Measurements from ENCODE around the gene S100PBP.

S100PBP gene

DNA sequence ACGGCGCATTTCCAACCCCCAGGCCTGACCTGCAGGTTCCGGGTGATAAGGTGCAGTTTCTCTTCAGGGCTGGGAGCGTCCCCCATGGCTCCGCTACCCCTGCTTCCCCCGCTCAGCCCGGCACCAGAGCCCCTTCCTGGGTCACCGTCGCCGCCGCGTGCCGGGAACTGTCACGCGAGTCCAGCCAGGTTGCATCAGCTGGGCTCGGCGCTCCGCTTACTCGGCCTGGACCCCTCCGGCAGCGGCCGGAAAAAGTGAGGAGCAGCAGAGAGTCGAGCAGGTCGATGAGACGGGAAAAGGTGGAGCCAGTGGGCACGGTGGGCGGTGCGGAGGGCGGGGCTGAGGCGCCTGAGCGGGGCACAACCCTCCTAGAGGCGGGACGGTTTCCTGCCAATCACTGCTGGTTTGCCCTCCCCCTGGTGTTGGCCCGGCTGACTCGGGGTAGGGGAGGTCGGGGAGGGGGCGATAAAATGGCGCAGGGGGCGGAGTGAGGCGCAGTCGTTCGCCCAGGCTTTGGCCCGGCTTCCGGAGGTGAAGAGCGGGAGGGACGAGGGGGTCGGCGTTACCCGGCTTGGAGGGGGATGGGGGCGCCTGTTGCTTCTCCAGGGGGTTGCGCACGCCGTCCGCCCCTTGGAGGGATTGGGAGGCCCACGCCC, at the start of gene S100PBP, which contains the start of gene YARS1:
Gene S100PBP (plus strand): TSS at position 495 of the 656 bp plus-strand sequence. CDS start 8,447 bp downstream, outside the sequence.
Gene YARS1 (minus strand): TSS at position 200 of the 656 bp plus-strand sequence. CDS start 114 bp downstream, at position 86.
- H3K27ac ChIP-seq, result peak within 1 kb of the TSS; percentile 98
- TF ChIP-seq, protein P1, sequence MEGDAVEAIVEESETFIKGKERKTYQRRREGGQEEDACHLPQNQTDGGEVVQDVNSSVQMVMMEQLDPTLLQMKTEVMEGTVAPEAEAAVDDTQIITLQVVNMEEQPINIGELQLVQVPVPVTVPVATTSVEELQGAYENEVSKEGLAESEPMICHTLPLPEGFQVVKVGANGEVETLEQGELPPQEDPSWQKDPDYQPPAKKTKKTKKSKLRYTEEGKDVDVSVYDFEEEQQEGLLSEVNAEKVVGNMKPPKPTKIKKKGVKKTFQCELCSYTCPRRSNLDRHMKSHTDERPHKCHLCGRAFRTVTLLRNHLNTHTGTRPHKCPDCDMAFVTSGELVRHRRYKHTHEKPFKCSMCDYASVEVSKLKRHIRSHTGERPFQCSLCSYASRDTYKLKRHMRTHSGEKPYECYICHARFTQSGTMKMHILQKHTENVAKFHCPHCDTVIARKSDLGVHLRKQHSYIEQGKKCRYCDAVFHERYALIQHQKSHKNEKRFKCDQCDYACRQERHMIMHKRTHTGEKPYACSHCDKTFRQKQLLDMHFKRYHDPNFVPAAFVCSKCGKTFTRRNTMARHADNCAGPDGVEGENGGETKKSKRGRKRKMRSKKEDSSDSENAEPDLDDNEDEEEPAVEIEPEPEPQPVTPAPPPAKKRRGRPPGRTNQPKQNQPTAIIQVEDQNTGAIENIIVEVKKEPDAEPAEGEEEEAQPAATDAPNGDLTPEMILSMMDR (conservative IDR thresholded peaks at IDR 0.05), result no peak
- no peak for TF ChIP-seq ZFX (IDR thresholded peaks at IDR 0.05)

DNA sequence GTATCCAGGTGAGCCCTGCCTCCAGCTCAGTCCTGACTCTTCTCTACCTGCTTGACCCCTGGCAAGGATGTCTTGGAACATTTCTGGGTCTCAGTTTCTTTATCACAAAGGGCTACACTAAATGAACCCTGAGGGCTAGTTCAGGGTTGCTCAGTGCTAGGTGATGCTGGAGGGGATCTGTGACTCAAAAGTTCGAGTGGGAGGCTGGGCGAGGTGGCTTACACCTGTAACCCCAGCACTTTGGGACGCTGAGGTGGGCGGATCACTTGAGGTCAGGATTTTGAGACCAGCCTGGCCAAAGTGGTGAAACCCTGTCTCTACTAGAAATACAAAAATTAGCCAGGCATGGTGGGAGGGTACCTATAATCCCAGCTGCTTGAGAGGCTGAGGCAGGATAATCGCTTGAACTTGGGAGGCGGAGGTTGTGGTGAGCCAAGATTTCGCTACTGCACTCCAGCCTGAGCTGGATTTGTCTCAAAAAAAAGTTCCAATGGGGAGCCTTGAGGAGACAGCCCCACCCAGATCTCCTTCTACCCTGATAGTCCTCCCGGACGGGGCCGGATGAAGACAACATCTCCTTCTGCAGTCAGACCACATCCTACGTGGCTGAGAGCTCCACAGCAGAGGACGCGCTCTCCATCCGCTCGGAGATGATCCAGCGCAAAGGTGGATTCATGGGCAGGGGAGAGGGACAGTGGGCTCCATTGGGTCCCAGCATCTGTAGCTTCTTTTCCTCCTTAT, 49.2 kb upstream of the S100PBP start:
- H3K27ac ChIP-seq, result peak overlapping the region; percentile 53
- TF ChIP-seq ZFX (IDR thresholded peaks at IDR 0.05), result no peak
- TF ChIP-seq, protein P1 (conservative IDR thresholded peaks at IDR 0.05), result no peak

DNA sequence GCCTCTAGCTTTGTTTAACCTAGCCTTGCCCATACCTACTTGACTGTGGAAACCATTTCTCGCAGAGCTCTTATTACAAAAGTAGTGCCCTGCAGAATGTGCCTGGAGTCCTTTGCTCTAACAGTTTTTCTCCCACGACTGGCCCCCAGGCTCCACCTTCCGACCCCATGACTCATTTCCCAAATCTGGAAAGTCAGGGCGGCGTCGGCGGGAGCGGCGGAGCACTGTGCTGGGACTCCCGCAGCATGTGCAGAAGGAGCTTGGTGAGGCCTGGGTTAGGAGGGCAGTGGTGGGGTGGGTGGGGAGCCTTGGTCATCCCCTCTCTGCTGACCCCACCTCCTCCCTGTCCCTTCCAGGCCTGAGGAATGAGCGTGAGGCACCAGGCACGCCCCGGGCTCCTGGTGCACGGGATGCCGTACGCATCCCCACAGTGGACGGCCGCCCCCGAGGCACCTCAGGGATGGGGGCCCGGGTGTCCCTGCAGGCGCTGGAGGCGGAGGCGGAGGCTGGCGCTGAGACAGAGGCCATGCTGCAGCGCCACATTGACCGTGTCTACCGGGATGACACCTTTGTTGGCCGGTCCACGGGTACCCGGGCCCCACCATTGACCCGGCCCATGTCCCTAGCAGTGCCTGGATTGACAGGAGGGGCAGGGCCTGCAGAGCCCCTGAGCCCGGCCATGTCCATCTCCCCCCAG, 47.8 kb upstream of the S100PBP start:
- no peak for TF ChIP-seq ZFX (IDR thresholded peaks at IDR 0.05)
- no peak overlapping the region for H3K27ac ChIP-seq

DNA sequence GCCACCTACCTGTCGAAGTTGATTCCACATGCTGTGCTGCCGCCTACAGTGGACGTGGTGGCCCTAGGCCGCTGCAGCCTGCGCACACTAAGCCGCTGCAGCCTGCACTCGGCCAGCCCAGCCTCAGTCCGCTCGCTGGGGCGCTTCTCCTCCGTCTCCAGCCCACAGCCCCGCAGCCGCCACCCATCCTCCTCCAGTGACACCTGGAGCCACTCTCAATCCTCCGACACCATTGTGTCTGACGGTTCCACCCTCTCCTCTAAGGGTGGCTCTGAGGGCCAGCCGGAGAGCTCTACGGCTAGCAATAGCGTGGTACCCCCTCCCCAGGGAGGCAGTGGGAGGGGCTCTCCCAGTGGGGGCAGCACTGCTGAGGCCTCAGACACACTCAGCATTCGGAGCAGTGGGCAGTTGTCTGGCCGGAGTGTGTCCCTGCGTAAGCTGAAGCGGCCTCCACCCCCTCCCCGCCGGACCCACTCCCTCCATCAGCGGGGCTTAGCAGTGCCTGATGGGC, 47.2 kb upstream of the S100PBP start:
- no peak overlapping the region for H3K27ac ChIP-seq
- no peak for TF ChIP-seq ZFX (IDR thresholded peaks at IDR 0.05)
- TF ChIP-seq, protein P1 (conservative IDR thresholded peaks at IDR 0.05), result no peak

DNA sequence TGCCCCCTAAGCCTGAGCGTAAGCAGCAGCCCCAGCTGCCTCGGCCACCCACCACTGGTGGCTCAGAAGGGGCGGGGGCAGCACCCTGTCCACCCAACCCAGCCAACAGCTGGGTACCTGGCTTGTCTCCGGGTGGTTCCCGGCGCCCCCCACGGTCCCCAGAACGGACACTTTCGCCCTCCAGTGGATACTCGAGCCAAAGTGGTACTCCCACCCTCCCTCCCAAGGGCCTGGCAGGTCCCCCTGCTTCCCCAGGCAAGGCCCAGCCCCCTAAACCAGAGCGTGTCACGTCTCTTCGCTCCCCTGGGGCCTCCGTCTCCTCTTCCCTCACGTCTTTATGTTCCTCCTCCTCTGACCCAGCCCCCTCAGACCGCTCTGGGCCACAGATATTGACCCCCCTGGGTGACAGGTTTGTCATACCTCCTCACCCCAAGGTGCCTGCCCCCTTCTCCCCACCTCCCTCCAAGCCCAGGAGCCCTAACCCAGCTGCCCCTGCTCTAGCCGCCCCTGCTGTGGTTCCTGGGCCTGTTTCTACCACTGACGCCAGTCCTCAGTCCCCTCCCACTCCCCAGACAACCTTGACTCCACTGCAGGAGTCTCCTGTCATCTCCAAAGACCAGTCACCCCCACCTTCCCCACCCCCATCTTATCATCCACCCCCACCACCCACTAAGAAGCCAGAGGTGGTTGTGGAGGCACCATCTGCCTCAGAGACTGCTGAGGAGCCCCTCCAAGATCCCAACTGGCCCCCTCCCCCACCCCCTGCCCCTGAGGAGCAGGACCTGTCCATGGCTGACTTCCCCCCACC, 46.5 kb upstream of the S100PBP start:
- TF ChIP-seq, protein P1 (conservative IDR thresholded peaks at IDR 0.05), result no peak
- TF ChIP-seq ZFX (IDR thresholded peaks at IDR 0.05), result no peak
- H3K27ac ChIP-seq, result no peak overlapping the region

DNA sequence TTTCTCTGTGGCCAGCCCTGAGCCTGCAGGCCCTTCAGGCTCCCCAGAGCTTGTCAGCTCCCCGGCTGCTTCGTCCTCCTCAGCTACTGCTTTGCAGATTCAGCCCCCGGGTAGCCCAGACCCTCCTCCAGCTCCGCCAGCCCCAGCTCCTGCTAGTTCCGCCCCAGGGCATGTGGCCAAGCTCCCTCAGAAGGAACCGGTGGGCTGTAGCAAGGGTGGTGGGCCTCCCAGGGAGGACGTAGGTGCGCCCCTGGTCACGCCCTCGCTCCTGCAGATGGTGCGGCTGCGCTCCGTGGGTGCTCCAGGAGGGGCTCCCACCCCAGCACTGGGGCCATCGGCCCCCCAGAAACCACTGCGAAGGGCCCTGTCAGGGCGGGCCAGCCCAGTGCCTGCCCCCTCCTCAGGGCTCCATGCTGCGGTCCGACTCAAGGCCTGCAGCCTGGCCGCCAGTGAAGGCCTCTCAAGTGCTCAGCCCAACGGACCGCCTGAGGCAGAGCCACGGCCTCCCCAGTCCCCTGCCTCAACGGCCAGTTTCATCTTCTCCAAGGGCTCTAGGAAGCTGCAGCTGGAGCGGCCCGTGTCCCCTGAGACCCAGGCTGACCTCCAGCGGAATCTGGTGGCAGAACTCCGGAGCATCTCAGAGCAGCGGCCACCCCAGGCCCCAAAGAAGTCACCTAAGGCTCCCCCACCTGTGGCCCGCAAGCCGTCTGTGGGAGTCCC, 45.7 kb upstream of the S100PBP start:
- TF ChIP-seq, protein P1 (conservative IDR thresholded peaks at IDR 0.05), result no peak
- no peak for TF ChIP-seq ZFX (IDR thresholded peaks at IDR 0.05)
- no peak overlapping the region for H3K27ac ChIP-seq
